Panc1 (cell line): Measurements from ENCODE around the gene CCR2. TPM values are rescaled to one million over a fixed set of nuclear protein-coding genes. Genes with fewer than 3 reads are reported as not detected.

ENCODE experiments used
- ATAC-seq: fragments of 200-7000 bp; cut with Tn5 transposase; 2 replicates; pipeline ENCODE4 v1.9.1; 2020; ENCODE audit warnings: mild to moderate bottlenecking, moderate library complexity
- BruUV-seq: library from RNA; stranded (reverse); fragments of 400-500 nt; replicated peaks from 2 replicates; lab custom pipeline; 2021; lab: Mats Ljungman, UMichigan
- CTCF ChIA-PET: fragments of 300-600 bp; sonication (Branson Sonifier 250); formaldehyde crosslinking; loops from one replicate; lab custom pipeline; 2022; ENCODE audit warnings: antibody characterized with exemption; lab: Charles Lee
- POLR2A ChIA-PET: fragments of 300-600 bp; sonication (Branson Sonifier 250); formaldehyde crosslinking; loops from one replicate; lab custom pipeline; 2022; ENCODE audit warnings: antibody characterized with exemption; lab: Charles Lee
- DNase-seq: peaks from one replicate; pipeline ENCODE4 v3.0.0-alpha.2; 2010; ENCODE audit warnings: low read depth, low spot score
- H3K27ac ChIP-seq: 2 replicates; pipeline ENCODE4 v1.5.1; 2011; ENCODE audit warnings: mild to moderate bottlenecking, low read length, inconsistent platforms
- H3K27me3 ChIP-seq: fragments of 200-500 bp; sonication (Bioruptor generic); 2 replicates; pipeline ENCODE4 v1.6.0; 2014; ENCODE audit warnings: low read length, inconsistent platforms; ENCODE audit not compliant: control insufficient read depth, insufficient read depth
- H3K36me3 ChIP-seq: fragments of 200-500 bp; sonication (Bioruptor generic); 2 replicates; pipeline ENCODE4 v1.5.1; 2014; ENCODE audit warnings: inconsistent platforms, mild to moderate bottlenecking, low read length, moderate library complexity; ENCODE audit not compliant: control insufficient read depth, insufficient read depth
- H3K4me1 ChIP-seq: 2 replicates; pipeline ENCODE4 v1.5.1; 2011; ENCODE audit warnings: inconsistent platforms, mild to moderate bottlenecking, low read length, moderate library complexity; ENCODE audit not compliant: control insufficient read depth, insufficient read depth
- H3K4me3 ChIP-seq, 2 experiments: 2 replicates each; pipeline ENCODE4 v1.5.1; 2011 to 2012; ENCODE audit warnings: low read depth in 2 of 2, low read length in 2 of 2, mild to moderate bottlenecking in 2 of 2, inconsistent platforms in 1 of 2, moderate library complexity in 1 of 2
- H3K9me3 ChIP-seq: fragments of 200-500 bp; sonication (Bioruptor generic); 2 replicates; pipeline ENCODE4 v1.5.1; 2014; ENCODE audit warnings: low read depth, mild to moderate bottlenecking, inconsistent platforms, low read length, moderate library complexity; ENCODE audit not compliant: control insufficient read depth, insufficient read depth
- CTCF ChIP-seq: fragments of 450-650 bp; IDR thresholded peaks from 2 replicates; pipeline ENCODE4 v1.5.1; 2017; ENCODE audit warnings: mild to moderate bottlenecking
- POLR2AphosphoS5 ChIP-seq: IDR thresholded peaks from 2 replicates; pipeline ENCODE4 v1.6.1; 2012; ENCODE audit warnings: mild to moderate bottlenecking, low read depth, low read length, moderate library complexity
- REST ChIP-seq, 2 experiments: IDR thresholded peaks; 2 replicates each; pipeline ENCODE4 v1.6.1; 2011 to 2012; ENCODE audit warnings: low read depth in 2 of 2, control low read depth in 1 of 2, low read length in 1 of 2, mild to moderate bottlenecking in 1 of 2, moderate library complexity in 1 of 2; ENCODE audit not compliant: insufficient read depth in 1 of 2
- SIN3A ChIP-seq: IDR thresholded peaks from 2 replicates; pipeline ENCODE4 v1.6.1; 2012; ENCODE audit warnings: low read depth, mild to moderate bottlenecking, low read length, moderate library complexity, borderline replicate concordance; ENCODE audit not compliant: insufficient read depth
- TCF7L2 ChIP-seq: IDR thresholded peaks from 2 replicates; pipeline ENCODE4 v1.6.1; 2011; ENCODE audit warnings: mild to moderate bottlenecking, low read depth, low read length, inconsistent platforms
- in situ Hi-C: cut with HindIII; loops from 2 replicates; pipeline ENCODE4 v1.10.0; 2016; ENCODE audit warnings: low sequenced_read_pairs, low pct_unique_long_range_greater_than_20kb
- intact Hi-C: fragments of 100-400 bp; cut with micrococcal nuclease; formaldehyde crosslinking; loops from one replicate; pipeline ENCODE4 v1.10.0; 2022; ENCODE audit not compliant: unreplicated experiment
- total RNA-seq: library from RNA; stranded (reverse); gene quantifications from one replicate; pipeline ENCODE4 v1.2.1, GENCODE V29; 2021; ENCODE audit not compliant: unreplicated experiment

The CCR2 gene
- total RNA-seq, 1 experiment from 2014 or later: not detected

GRCh38 chr3:46312991-46313390, 40.9 kb upstream of the CCR2 start:
- H3K4me1 ChIP-seq: no peaks in the 10 kb centered on the region
- no peak overlapping the region for H3K4me3 ChIP-seq
- no peak overlapping the region for H3K27ac ChIP-seq
- intact Hi-C loops (no loop called here), in situ Hi-C loops (no loop called here)
- no peaks in the 10 kb centered on the region for H3K27me3 ChIP-seq
- no peaks in the 10 kb centered on the region for H3K9me3 ChIP-seq
- no TSS peak for BruUV-seq
- H3K36me3 ChIP-seq: no peaks in the 10 kb centered on the region
- DNase-seq (no peak), ATAC-seq (no peak)
- ChIA-PET POLR2A (no interaction called here), CTCF (no interaction called here)
- TF ChIP-seq POLR2AphosphoS5 (no peak), CTCF (no peak), TCF7L2 (no peak)

DNA sequence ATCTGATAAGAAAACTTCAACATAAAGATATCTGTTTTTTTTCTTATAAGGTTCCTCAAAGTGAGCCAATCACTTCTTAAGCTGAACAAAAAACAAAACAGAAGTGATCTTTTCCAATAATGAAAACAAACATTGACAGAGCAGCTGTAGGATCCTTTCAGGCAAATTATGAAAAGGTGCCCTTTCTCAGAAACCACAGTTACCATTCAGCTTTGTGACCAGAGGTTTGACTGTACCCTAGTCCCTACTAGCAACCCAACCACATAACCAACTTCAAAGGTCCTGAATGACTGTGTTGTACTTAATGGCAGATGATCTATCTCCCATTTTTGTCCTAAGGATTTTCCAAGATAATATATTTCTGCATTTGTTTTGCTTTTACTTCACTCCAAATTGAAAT, 39.4 kb upstream of the CCR2 start:
- ChIA-PET CTCF (no interaction called here), POLR2A (no interaction called here)
- no peaks in the 10 kb centered on the region for H3K4me1 ChIP-seq
- no peak overlapping the region for H3K27ac ChIP-seq
- TF ChIP-seq POLR2AphosphoS5: no peak
- no peak for TF ChIP-seq SIN3A
- no peak for TF ChIP-seq REST (IDR thresholded peaks at IDR 0.05; ENCODE audit: insufficient read depth in 1 of 2, low read depth in 2 of 2, low read length in 1 of 2)
- no peak for TF ChIP-seq CTCF
- no peak for TF ChIP-seq TCF7L2
- no peak overlapping the region for H3K4me3 ChIP-seq
- BruUV-seq: no TSS peak
- H3K9me3 ChIP-seq: no peaks in the 10 kb centered on the region
- intact Hi-C loops: no loop called here
- DNase-seq: no peak
- no peaks in the 10 kb centered on the region for H3K27me3 ChIP-seq
- H3K36me3 ChIP-seq: no peaks in the 10 kb centered on the region
- no peak for ATAC-seq
- in situ Hi-C loops: no loop called here

DNA sequence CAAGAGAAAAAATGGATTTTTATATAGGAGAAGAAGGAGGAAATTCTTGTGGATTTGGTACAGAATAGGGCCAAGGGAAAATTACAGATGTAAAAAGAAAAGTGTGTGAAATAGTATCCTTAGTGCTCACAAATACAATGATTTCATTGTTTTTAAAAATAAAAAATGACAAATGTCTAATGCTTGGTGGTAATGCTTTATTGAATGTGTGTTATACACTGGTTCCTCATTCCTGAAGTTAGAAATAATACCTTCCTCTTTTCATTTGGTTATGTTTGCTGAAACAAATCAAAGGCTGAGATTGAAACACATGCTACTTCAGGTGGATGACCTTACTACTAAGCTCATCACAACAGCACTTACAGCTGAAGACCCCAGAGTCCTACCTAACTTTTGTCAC, 37.7 kb upstream of the CCR2 start:
- no peaks in the 10 kb centered on the region for H3K27me3 ChIP-seq
- no TSS peak for BruUV-seq
- H3K36me3 ChIP-seq: no peaks in the 10 kb centered on the region
- ATAC-seq: no peak
- TF ChIP-seq TCF7L2 (no peak), SIN3A (no peak), POLR2AphosphoS5 (no peak), REST (IDR thresholded peaks at IDR 0.05; ENCODE audit: insufficient read depth in 1 of 2, low read depth in 2 of 2, low read length in 1 of 2) (no peak), CTCF (no peak)
- H3K4me1 ChIP-seq: no peaks in the 10 kb centered on the region
- in situ Hi-C loops: no loop called here
- intact Hi-C loops: no loop called here
- H3K9me3 ChIP-seq: no peaks in the 10 kb centered on the region
- ChIA-PET CTCF (no interaction called here), POLR2A (no interaction called here)
- DNase-seq: no peak
- H3K4me3 ChIP-seq: no peak overlapping the region
- H3K27ac ChIP-seq: no peak overlapping the region
